GM12878 (cell line): ENCODE measurements around the gene MYO7A.

Experiments used
- EP300 ChIP-seq, 2 experiments: fragments of 150-350 bp in 1 of 2; IDR thresholded peaks; 2 replicates each; pipeline ENCODE4 v1.6.1; 2011 to 2012; ENCODE audit warnings: low read depth in 2 of 2, low read length in 2 of 2, borderline replicate concordance in 1 of 2, improper control_type of control experiment in 1 of 2, inconsistent platforms in 1 of 2; ENCODE audit not compliant: control insufficient read depth in 1 of 2
- ESRRA ChIP-seq: IDR thresholded peaks from 2 replicates; pipeline ENCODE4 v1.6.1; 2012; ENCODE audit warnings: mild to moderate bottlenecking, low read length, improper control_type of control experiment
- EZH2 ChIP-seq: IDR thresholded peaks from 2 replicates; pipeline ENCODE4 v1.6.1; 2012; ENCODE audit warnings: low read depth, mild to moderate bottlenecking, control low read depth, inconsistent platforms, low read length, borderline replicate concordance; ENCODE audit not compliant: control insufficient read depth
- MTA3 ChIP-seq: IDR thresholded peaks from 2 replicates; pipeline ENCODE4 v1.6.1; 2012; ENCODE audit warnings: low read length, inconsistent platforms, borderline replicate concordance
- PML ChIP-seq: IDR thresholded peaks from 2 replicates; pipeline ENCODE4 v1.6.1; 2012; ENCODE audit warnings: low read length, inconsistent platforms
- POLR2A ChIP-seq: IDR thresholded peaks from 2 replicates; pipeline ENCODE4 v1.6.1; 2011; ENCODE audit warnings: low read depth, mild to moderate bottlenecking, low read length
- RAD21 ChIP-seq: IDR thresholded peaks from 2 replicates; pipeline ENCODE4 v1.6.1; 2011; ENCODE audit warnings: mild to moderate bottlenecking, low read depth, low read length, moderate library complexity; ENCODE audit not compliant: insufficient read depth
- SRF ChIP-seq, 2 experiments: IDR thresholded peaks; 2 replicates each; pipeline ENCODE4 v1.6.1; 2011; ENCODE audit warnings: low read depth in 2 of 2, low read length in 2 of 2, mild to moderate bottlenecking in 1 of 2, moderate library complexity in 1 of 2
- WRNIP1 ChIP-seq: IDR thresholded peaks from 2 replicates; pipeline ENCODE4 v1.6.1; 2011; ENCODE audit warnings: low read depth, low read length, improper control_type of control experiment, borderline replicate concordance
- ZNF274 ChIP-seq: IDR thresholded peaks from one replicate; pipeline ENCODE4 v1.8.0; 2011; ENCODE audit not compliant: insufficient read length, insufficient read depth
- ZZZ3 ChIP-seq: IDR thresholded peaks from 2 replicates; pipeline ENCODE4 v1.6.1; 2011; ENCODE audit warnings: low read depth; ENCODE audit not compliant: control insufficient read depth, insufficient read length
- TF ChIP-seq, protein P1 (sequence below), 3 experiments: IDR thresholded peaks in 2 of 3; conservative IDR thresholded peaks in 1 of 3; 2 replicates each; pipeline ENCODE4 v1.5.1; 2011; ENCODE audit warnings: low read depth in 3 of 3, low read length in 3 of 3, mild to moderate bottlenecking in 3 of 3, control low read depth in 2 of 3, moderate library complexity in 2 of 3, inconsistent platforms in 1 of 3, mixed read lengths in 1 of 3; ENCODE audit not compliant: control insufficient read depth in 2 of 3, insufficient read depth in 1 of 3; ENCODE audit errors: extremely low read depth in 1 of 3
- TF ChIP-seq, protein P2 (sequence below): fragments of 450-650 bp; IDR thresholded peaks from 2 replicates; pipeline ENCODE4 v1.6.1; 2017; ENCODE audit warnings: antibody characterized with exemption, mild to moderate bottlenecking, moderate library complexity

DNA sequence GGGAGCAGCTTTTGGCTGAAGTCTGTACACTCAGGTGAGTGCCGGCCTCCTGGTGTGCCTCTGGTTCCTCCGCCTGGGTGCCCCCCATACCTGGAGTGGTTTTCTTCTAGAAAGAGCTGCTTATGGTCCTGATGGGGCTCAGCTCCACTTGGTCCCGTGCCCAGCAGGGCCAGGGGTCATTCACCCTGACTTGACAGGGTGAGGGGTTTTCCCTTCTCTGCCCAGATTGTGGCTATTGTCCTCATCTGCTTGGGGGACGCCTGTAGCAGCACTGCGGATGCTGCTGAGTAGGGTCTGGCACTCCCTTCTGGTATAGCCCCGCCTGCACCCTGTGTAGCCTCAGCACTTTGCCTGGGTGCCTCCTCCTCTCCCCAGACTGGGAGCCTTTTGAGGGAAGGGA is 17.2 kb upstream of the MYO7A start:
- TF ChIP-seq EZH2, result no peak
- no peak for TF ChIP-seq ZZZ3
- TF ChIP-seq WRNIP1, result no peak
- TF ChIP-seq, protein P1, sequence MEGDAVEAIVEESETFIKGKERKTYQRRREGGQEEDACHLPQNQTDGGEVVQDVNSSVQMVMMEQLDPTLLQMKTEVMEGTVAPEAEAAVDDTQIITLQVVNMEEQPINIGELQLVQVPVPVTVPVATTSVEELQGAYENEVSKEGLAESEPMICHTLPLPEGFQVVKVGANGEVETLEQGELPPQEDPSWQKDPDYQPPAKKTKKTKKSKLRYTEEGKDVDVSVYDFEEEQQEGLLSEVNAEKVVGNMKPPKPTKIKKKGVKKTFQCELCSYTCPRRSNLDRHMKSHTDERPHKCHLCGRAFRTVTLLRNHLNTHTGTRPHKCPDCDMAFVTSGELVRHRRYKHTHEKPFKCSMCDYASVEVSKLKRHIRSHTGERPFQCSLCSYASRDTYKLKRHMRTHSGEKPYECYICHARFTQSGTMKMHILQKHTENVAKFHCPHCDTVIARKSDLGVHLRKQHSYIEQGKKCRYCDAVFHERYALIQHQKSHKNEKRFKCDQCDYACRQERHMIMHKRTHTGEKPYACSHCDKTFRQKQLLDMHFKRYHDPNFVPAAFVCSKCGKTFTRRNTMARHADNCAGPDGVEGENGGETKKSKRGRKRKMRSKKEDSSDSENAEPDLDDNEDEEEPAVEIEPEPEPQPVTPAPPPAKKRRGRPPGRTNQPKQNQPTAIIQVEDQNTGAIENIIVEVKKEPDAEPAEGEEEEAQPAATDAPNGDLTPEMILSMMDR (IDR thresholded peaks at IDR 0.05 in 2 of 3, conservative IDR thresholded peaks at IDR 0.05 in 1 of 3; ENCODE audit: control insufficient read depth in 2 of 3, extremely low read depth in 1 of 3, insufficient read depth in 1 of 3, low read depth in 3 of 3, low read length in 3 of 3), result no peak
- no peak for TF ChIP-seq ZNF274
- no peak for TF ChIP-seq POLR2A
- no peak for TF ChIP-seq MTA3
- TF ChIP-seq, protein P2, sequence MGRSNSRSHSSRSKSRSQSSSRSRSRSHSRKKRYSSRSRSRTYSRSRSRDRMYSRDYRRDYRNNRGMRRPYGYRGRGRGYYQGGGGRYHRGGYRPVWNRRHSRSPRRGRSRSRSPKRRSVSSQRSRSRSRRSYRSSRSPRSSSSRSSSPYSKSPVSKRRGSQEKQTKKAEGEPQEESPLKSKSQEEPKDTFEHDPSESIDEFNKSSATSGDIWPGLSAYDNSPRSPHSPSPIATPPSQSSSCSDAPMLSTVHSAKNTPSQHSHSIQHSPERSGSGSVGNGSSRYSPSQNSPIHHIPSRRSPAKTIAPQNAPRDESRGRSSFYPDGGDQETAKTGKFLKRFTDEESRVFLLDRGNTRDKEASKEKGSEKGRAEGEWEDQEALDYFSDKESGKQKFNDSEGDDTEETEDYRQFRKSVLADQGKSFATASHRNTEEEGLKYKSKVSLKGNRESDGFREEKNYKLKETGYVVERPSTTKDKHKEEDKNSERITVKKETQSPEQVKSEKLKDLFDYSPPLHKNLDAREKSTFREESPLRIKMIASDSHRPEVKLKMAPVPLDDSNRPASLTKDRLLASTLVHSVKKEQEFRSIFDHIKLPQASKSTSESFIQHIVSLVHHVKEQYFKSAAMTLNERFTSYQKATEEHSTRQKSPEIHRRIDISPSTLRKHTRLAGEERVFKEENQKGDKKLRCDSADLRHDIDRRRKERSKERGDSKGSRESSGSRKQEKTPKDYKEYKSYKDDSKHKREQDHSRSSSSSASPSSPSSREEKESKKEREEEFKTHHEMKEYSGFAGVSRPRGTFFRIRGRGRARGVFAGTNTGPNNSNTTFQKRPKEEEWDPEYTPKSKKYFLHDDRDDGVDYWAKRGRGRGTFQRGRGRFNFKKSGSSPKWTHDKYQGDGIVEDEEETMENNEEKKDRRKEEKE, result no peak
- TF ChIP-seq SRF (IDR thresholded peaks at IDR 0.05; ENCODE audit: low read depth in 2 of 2, low read length in 2 of 2), result no peak
- no peak for TF ChIP-seq EP300 (IDR thresholded peaks at IDR 0.05; ENCODE audit: borderline replicate concordance in 1 of 2, control insufficient read depth in 1 of 2, low read depth in 2 of 2, low read length in 2 of 2)
- TF ChIP-seq ESRRA, result no peak
- no peak for TF ChIP-seq RAD21
- TF ChIP-seq PML, result no peak
